ENCODE results near the gene KEAP1.

Gene KEAP1

GRCh38 chr19:10508707-10509106, 5.6 kb upstream of the KEAP1 start:
- TF ChIP-seq EZH2phosphoT487 (IDR thresholded peaks at IDR 0.05; ENCODE audit: borderline replicate concordance, low read length), result no peak
- no peak for TF ChIP-seq CTCF (IDR thresholded peaks at IDR 0.05; ENCODE audit: low read depth, low read length, poor library complexity, severe bottlenecking)
- Histone ChIP-seq H3K79me2 (ENCODE audit: control insufficient read depth, low read length) (no peaks in the 10 kb centered on the region), H4K20me1 (ENCODE audit: control insufficient read depth, insufficient read depth, low read depth, low read length) (no peaks in the 10 kb centered on the region), H3K4me2 (ENCODE audit: low read length) (no peak overlapping the region), H3K9me2 (replicated peaks; ENCODE audit: control insufficient read depth, low read length) (no peaks in the 10 kb centered on the region), H3K36me3 (ENCODE audit: control insufficient read depth, low read length) (no peaks in the 10 kb centered on the region), H3K4me1 (ENCODE audit: control insufficient read depth, low read length) (peaks cover 12% of the 10 kb centered on the region), H3F3A (ENCODE audit: control insufficient read depth, insufficient read depth) (0 out of 2 replicates have a peak, but pooled peaks cover 9% of the 10 kb centered on the region), H3K27ac (ENCODE audit: low read depth, low read length) (no peak overlapping the region), H3K4me3 (ENCODE audit: low read length) (no peak overlapping the region), H3K9me3 (ENCODE audit: control insufficient read depth, insufficient read depth, low read length) (no peaks in the 10 kb centered on the region), H3K27me3 (ENCODE audit: control insufficient read depth, low read length) (peaks cover 14% of the 10 kb centered on the region)

- Histone ChIP-seq H3F3A (ENCODE audit: control insufficient read depth, insufficient read depth) (0 out of 2 replicates have a peak, but pooled peaks cover 9% of the 10 kb centered on the region), H3K27me3 (ENCODE audit: control insufficient read depth, low read length) (peaks cover 8% of the 10 kb centered on the region), H3K9me3 (ENCODE audit: control insufficient read depth, insufficient read depth, low read length) (no peaks in the 10 kb centered on the region), H3K36me3 (ENCODE audit: control insufficient read depth, low read length) (no peaks in the 10 kb centered on the region), H3K4me2 (ENCODE audit: low read length) (no peak overlapping the region), H4K20me1 (ENCODE audit: control insufficient read depth, insufficient read depth, low read depth, low read length) (no peaks in the 10 kb centered on the region), H3K4me3 (ENCODE audit: low read length) (no peak overlapping the region), H3K27ac (ENCODE audit: low read depth, low read length) (no peak overlapping the region), H3K79me2 (ENCODE audit: control insufficient read depth, low read length) (no peaks in the 10 kb centered on the region), H3K4me1 (ENCODE audit: control insufficient read depth, low read length) (peaks cover 17% of the 10 kb centered on the region), H3K9me2 (replicated peaks; ENCODE audit: control insufficient read depth, low read length) (no peaks in the 10 kb centered on the region)
- TF ChIP-seq CTCF (IDR thresholded peaks at IDR 0.05; ENCODE audit: low read depth, low read length, poor library complexity, severe bottlenecking) (no peak), EZH2phosphoT487 (IDR thresholded peaks at IDR 0.05; ENCODE audit: borderline replicate concordance, low read length) (no peak)
Measured at GRCh38 chr19:10508036-10508435, 4.9 kb upstream of the KEAP1 start.

- Histone ChIP-seq H3K4me3 (ENCODE audit: low read length) (no peak overlapping the region), H3K79me2 (ENCODE audit: control insufficient read depth, low read length) (peaks cover 18% of the 10 kb centered on the region), H3K27ac (ENCODE audit: low read depth, low read length) (no peak overlapping the region), H3K27me3 (ENCODE audit: control insufficient read depth, low read length) (no peaks in the 10 kb centered on the region), H3K36me3 (ENCODE audit: control insufficient read depth, low read length) (peaks cover 15% of the 10 kb centered on the region), H3F3A (ENCODE audit: control insufficient read depth, insufficient read depth) (0 out of 2 replicates have a peak, but pooled peaks cover 9% of the 10 kb centered on the region), H4K20me1 (ENCODE audit: control insufficient read depth, insufficient read depth, low read depth, low read length) (peaks cover 1% of the 10 kb centered on the region; the same call in 1 of the 2 replicates), H3K9me2 (replicated peaks; ENCODE audit: control insufficient read depth, low read length) (no peaks in the 10 kb centered on the region), H3K9me3 (ENCODE audit: control insufficient read depth, insufficient read depth, low read length) (no peaks in the 10 kb centered on the region), H3K4me2 (ENCODE audit: low read length) (peak overlapping the region; percentile 9; the same call in 1 of the 2 replicates), H3K4me1 (ENCODE audit: control insufficient read depth, low read length) (peaks cover 27% of the 10 kb centered on the region)
- no peak for TF ChIP-seq EZH2phosphoT487 (IDR thresholded peaks at IDR 0.05; ENCODE audit: borderline replicate concordance, low read length)
- peak; percentile 88 for TF ChIP-seq CTCF (IDR thresholded peaks at IDR 0.05; ENCODE audit: low read depth, low read length, poor library complexity, severe bottlenecking)
Measured at GRCh38 chr19:10505583-10506229, 2.5 kb upstream of the KEAP1 start.
